Activated CD4-positive, alpha-beta T cell treated with anti-CD3 and anti-CD28 coated beads, Interleukin-2, amount 10 ng/mL, durations not matched to agents 24 days and 14 days (primary cell): Measurements from ENCODE around the gene ABTB1. TPM values are rescaled to one million over a fixed set of nuclear protein-coding genes. Genes with fewer than 3 reads are reported as not detected.
A peak's percentile ranks its signal among the peaks of the same experiment; 100 is the strongest.
"Not testable (repeated sequence)": the region's sequence is repeated elsewhere in the genome, so short reads cannot be mapped to it uniquely, and the experiment has no call there.

Source experiments
- DNase-seq: peaks from one replicate; pipeline ENCODE4 v3.0.0; 2022
- H3K27ac Mint-ChIP-seq: one replicate; pipeline ENCODE4 v1.8.0; 2022; ENCODE audit warnings: mild to moderate bottlenecking, mixed read lengths
- H3K27me3 Mint-ChIP-seq: one replicate; pipeline ENCODE4 v1.8.0; 2022; ENCODE audit warnings: mixed read lengths
- H3K36me3 Mint-ChIP-seq: one replicate; pipeline ENCODE4 v1.8.0; 2022; ENCODE audit warnings: low read depth, mild to moderate bottlenecking, mixed read lengths
- H3K4me1 Mint-ChIP-seq: one replicate; pipeline ENCODE4 v1.8.0; 2021; ENCODE audit warnings: mixed read lengths
- H3K4me3 Mint-ChIP-seq: one replicate; pipeline ENCODE4 v1.8.0; 2022; ENCODE audit warnings: mild to moderate bottlenecking, moderate library complexity, mixed read lengths
- H3K9me3 Mint-ChIP-seq: one replicate; pipeline ENCODE4 v1.8.0; 2021; ENCODE audit warnings: mixed read lengths
- intact Hi-C: fragments of 100-400 bp; cut with micrococcal nuclease; formaldehyde crosslinking; loops from one replicate; pipeline ENCODE4 v1.15.1; 2023
- total RNA-seq: library from RNA; stranded (reverse); gene quantifications from 2 replicates; pipeline ENCODE4 v1.2.3, GENCODE V29; 2022

The ABTB1 gene
- total RNA-seq, 1 donor from 2014 or later: 8.0 TPM

DNA sequence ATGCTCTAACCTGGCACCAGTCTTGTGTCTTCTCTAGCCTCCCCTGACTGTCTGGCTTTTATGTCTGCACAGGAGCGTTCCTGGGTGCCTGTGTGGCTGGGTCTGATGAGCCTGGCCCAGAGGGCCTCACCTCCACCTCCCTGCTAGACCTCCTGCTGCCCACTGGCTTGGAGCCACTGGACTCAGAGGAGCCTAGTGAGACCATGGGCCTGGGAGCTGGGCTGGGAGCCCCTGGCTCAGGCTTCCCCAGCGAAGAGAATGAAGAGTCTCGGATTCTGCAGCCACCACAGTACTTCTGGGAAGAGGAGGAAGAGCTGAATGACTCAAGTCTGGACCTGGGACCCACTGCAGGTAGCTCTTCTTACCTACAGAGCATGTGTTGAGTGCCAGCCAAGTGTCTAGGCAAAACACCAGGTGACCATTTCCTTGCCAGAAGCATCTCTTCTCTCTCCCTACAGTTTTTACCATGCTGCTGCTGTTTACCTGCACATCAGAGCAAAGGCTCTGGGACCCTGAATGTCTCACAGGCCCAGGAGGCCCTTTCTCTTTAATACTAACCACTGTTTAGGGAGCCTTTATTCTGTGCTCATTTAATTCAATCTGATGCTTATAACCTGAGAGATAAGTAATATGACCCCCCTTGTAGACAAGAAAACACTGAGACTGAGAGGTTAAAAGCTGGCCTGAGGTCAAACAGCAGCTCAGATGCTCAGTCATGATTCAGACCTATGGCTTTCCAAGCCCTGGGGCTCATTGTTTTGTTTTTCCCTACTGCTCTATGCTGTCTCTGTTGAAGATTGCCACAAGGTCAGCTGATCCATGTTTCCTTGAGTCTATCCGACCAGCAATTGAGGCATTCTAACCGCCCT, 33.3 kb upstream of the ABTB1 start:
- Mint-ChIP-seq H3K36me3 (no peaks in the 10 kb centered on the region), H3K9me3 (no peaks in the 10 kb centered on the region), H3K4me1 (peaks cover 7% of the 10 kb centered on the region), H3K4me3 (no peak overlapping the region), H3K27me3 (peaks cover 7% of the 10 kb centered on the region), H3K27ac (no peak overlapping the region)
- no peak for DNase-seq
- intact Hi-C loops: loop anchor here (5.0 kb wide), 1 partner anchor 193 kb away; no protein-coding TSS in a partner anchor

DNA sequence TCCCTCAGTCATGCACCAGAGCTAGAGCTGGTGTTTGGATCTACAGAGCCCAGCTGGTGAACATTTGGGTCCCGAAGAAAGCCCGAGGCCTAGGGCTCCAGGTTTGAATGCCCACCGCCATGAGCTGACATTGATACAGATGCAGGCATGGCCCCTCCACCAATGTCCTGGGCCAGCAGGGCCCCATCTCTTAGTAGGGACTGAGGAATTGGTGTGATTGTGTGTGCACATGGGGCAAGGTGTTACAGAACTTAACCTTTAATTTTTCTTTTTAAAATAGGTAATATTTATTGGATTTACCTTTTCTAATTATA, 32.8 kb upstream of the ABTB1 start:
- intact Hi-C loops: no loop called here
- no peaks in the 10 kb centered on the region for H3K9me3 Mint-ChIP-seq
- no peak overlapping the region for H3K4me3 Mint-ChIP-seq
- no peak for DNase-seq
- H3K27ac Mint-ChIP-seq: no peak overlapping the region
- H3K27me3 Mint-ChIP-seq: peaks cover 3% of the 10 kb centered on the region
- H3K4me1 Mint-ChIP-seq: peaks cover 7% of the 10 kb centered on the region
- H3K36me3 Mint-ChIP-seq: no peaks in the 10 kb centered on the region

DNA sequence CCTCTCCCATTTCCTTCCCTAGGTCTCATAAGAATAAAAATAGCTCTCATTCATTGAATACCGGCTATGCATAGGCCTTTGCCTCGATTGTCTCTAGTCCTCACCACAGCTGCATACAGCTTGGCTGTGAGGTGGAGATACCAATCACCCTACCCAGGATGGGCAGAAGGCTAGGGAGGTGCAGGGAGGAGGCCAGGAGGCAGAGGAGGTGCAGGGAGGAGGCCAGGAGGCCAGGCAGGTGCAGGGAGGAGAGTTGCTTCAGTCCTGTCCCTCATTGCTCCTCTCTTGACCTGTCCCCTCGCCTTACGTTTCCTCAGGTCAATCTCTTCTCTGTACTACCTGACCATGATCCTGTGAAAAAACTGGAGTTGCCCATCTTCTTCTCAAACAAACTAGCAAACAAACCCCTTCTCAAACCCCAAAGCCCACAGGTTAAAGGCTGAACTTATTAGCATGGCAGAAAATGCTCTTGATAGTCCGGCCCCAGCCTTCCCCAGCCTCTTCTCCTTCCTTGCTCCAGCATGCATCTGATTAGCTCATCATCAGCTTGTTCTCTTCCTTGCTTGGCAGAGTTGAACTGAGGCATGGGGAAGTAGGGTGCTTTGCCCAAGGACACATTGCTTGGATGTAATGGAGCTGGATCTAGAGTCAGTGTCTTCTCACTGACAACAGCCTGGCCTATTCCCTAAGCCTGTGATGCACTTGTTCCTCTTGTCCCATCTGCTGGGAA, 27.9 kb upstream of the ABTB1 start:
- H3K27ac Mint-ChIP-seq: no peak overlapping the region

DNA sequence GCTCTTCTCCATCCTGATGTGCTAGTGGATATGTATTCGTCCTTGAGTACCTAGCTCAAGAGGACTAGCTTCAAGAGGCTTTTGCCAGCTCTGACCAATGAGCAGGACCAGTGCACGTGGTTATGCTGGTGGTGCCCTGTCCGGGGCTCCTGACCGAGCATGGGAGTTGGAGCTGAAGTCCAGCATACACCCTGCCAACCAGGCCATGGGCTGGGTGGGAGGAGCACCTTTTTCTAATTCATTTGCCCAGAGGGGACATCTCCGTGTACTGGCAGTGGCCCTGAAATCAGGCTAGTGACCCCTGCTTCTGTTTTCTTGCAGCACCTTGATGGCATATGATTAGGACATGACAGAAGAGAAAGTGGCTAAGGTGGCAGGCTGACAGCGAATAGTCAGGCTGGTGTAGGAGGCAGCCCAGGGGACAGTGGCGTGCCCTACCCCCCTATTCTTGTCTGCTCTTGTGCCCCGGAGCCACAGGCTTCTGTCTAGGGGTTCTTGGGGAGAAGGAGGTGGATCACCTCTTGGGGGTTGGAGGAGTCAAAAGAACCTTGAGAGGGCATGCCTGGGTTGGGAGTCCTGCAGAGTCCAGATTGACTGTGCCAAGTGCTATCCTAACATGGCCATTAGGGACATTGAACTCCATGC, 27.3 kb upstream of the ABTB1 start:
- Mint-ChIP-seq H3K4me1 (no peaks in the 10 kb centered on the region), H3K27me3 (peaks cover 2% of the 10 kb centered on the region)

More for the DNA sequence above, 27.9 kb upstream of the ABTB1 start:
- no peak overlapping the region for H3K4me3 Mint-ChIP-seq
- no peaks in the 10 kb centered on the region for H3K36me3 Mint-ChIP-seq
- H3K27me3 Mint-ChIP-seq: peaks cover 2% of the 10 kb centered on the region
- intact Hi-C loops: no loop called here
- H3K9me3 Mint-ChIP-seq: no peaks in the 10 kb centered on the region
- no peaks in the 10 kb centered on the region for H3K4me1 Mint-ChIP-seq
- no peak for DNase-seq

DNA sequence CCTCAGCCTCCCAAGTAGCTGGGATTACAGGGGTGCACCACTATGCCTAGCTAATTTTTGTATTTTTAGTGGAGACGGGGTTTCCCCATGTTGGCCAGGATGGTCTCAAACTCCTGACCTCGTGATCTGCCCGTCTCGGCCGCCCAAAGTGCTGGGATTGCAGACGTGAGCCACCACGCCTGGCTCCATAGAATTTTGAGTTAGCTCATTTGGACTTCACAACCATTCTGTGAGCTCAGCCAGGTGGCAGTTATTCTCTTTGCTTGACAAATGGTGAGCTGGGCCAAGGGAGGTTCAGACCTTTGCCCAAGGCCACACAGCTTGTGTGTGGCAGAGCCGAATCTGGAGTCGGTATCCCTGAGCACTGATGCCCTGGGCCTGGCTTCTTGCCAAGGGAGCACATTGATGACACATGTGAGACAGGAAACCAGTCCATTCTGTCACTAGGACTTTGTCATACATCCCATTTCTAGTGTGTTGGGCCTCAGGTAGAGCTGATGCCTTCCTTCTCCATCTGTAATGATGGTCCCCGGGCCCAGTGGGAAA, 26.2 kb upstream of the ABTB1 start:
- no peaks in the 10 kb centered on the region for H3K4me1 Mint-ChIP-seq
- H3K36me3 Mint-ChIP-seq: no peaks in the 10 kb centered on the region
- H3K27me3 Mint-ChIP-seq: peaks cover 2% of the 10 kb centered on the region
- intact Hi-C loops: no loop called here
- DNase-seq: no peak
- H3K4me3 Mint-ChIP-seq: no peak overlapping the region
- no peak overlapping the region for H3K27ac Mint-ChIP-seq
- no peaks in the 10 kb centered on the region for H3K9me3 Mint-ChIP-seq

More for the DNA sequence above, 27.3 kb upstream of the ABTB1 start:
- no peak overlapping the region for H3K4me3 Mint-ChIP-seq
- H3K36me3 Mint-ChIP-seq: no peaks in the 10 kb centered on the region
- no peak for DNase-seq
- no peak overlapping the region for H3K27ac Mint-ChIP-seq
- intact Hi-C loops: no loop called here
- H3K9me3 Mint-ChIP-seq: no peaks in the 10 kb centered on the region

DNA sequence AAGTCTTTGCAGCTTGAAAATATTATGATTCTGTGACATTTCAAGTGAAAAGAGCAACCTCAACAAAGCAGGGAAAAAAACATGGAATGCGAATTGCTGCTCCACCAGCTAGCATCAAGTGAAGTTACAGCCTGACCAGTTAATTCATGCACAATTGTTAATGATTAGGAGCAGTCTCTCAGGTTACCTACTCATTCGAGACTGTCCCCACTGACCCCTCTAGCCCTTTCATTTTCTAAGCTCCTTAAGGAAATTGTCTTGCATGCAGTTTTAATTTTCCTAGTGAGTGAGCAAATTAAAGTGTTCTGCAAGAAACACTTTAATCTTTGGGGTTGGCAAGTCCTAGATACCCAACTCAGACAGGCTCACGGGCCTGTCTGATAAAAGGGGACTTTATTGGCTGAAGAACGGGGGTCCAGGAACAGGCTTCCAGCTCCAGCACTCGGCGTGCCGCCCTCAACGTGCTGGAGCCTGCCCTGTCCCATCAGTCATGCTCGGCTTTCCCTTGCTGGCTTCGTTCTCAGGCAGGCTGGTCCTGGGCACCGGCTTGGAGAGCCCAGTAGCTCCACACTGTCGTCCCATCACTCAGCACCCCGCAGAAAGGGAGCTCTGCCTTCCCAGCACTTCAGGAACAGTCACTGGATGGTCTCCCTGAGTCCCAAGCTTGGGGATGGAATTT, 25.4 kb upstream of the ABTB1 start:
- DNase-seq: no peak
- intact Hi-C loops: no loop called here
- Mint-ChIP-seq H3K9me3 (no peaks in the 10 kb centered on the region), H3K4me1 (no peaks in the 10 kb centered on the region), H3K27me3 (peaks cover under 1% of the 10 kb centered on the region), H3K27ac (no peak overlapping the region), H3K4me3 (no peak overlapping the region), H3K36me3 (no peaks in the 10 kb centered on the region)

DNA sequence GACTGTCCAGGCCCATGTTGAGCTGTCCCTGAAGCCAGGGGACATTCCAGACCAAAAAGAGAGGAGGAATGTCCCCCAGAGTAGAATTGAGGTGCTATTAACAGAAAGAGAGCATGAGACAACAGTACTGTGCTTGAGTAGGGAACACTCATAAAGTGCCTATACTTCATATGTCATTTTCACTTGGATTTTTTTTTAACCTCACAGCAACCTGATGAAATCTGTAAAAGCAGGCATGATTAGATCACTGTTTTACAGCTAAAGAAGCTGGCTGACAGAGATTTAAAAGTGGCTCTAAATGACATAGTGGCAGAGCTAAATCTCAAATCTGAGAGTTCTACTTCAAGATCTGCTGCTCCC, 24.9 kb upstream of the ABTB1 start:
- Mint-ChIP-seq H3K36me3 (no peaks in the 10 kb centered on the region), H3K4me3 (no peak overlapping the region), H3K4me1 (no peaks in the 10 kb centered on the region), H3K27me3 (no peaks in the 10 kb centered on the region), H3K9me3 (no peaks in the 10 kb centered on the region), H3K27ac (no peak overlapping the region)
- intact Hi-C loops: no loop called here
- no peak for DNase-seq

DNA sequence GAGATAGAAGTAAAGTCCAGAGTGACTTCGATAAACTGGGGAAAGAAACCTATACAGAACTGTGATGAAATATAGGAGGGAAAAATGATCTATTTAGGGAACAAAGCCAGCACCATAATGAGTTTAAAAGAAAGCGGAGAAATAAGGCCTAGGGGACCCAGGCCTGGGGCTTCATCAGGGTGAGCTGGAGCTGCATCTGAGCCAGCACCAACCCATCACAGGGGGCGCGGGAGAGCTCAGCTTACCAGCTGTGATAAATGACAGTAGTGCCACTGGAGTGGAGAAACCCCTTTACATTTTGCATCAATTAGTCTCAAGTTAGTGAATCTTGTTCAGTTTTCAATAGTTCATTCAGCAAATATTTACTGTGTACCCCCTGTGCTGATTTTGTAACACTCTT, 22.5 kb upstream of the ABTB1 start:
- no peak for DNase-seq
- Mint-ChIP-seq H3K36me3 (no peaks in the 10 kb centered on the region), H3K4me1 (no peaks in the 10 kb centered on the region), H3K9me3 (no peaks in the 10 kb centered on the region), H3K27ac (no peak overlapping the region), H3K27me3 (peaks cover 2% of the 10 kb centered on the region), H3K4me3 (no peak overlapping the region)
- intact Hi-C loops: no loop called here

DNA sequence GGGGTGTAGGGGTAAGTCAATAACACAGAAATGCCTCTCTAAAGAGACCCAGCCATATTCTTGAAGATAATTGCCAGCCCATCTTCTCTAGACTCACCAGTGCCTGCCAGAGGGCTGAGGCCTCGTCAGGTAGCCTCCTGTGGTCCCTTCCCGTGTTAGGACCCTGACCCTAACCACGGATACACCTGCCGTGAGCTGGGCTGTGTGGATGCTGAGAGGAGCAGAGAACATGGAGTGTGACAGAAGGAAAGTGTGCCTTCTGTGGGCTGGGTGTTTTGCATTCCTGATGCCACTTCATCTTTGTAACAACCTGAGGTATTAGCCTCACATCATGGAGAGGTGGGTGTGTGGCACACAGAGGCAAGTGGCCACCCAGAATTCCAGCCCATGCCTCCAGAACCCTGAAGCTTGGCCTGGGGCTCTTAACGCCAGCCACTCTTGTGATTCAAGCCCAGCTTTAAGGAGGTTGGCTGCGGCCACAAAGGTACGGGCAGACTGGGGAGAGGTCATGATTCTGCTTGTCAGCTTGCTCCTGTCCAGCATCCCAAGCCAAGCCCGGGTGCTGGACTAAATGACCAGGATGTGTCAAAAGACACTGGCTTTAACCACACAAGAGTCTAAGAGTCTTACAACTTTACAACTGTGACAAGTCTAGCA, 21.1 kb upstream of the ABTB1 start:
- Mint-ChIP-seq H3K4me1 (no peaks in the 10 kb centered on the region), H3K27ac (no peak overlapping the region), H3K36me3 (no peaks in the 10 kb centered on the region), H3K4me3 (no peak overlapping the region), H3K9me3 (no peaks in the 10 kb centered on the region), H3K27me3 (peaks cover 5% of the 10 kb centered on the region)
- intact Hi-C loops: loop anchor here (1.0 to 2.0 kb wide), 2 partner anchors 181 to 320 kb away; no protein-coding TSS in a partner anchor
- DNase-seq: no peak

DNA sequence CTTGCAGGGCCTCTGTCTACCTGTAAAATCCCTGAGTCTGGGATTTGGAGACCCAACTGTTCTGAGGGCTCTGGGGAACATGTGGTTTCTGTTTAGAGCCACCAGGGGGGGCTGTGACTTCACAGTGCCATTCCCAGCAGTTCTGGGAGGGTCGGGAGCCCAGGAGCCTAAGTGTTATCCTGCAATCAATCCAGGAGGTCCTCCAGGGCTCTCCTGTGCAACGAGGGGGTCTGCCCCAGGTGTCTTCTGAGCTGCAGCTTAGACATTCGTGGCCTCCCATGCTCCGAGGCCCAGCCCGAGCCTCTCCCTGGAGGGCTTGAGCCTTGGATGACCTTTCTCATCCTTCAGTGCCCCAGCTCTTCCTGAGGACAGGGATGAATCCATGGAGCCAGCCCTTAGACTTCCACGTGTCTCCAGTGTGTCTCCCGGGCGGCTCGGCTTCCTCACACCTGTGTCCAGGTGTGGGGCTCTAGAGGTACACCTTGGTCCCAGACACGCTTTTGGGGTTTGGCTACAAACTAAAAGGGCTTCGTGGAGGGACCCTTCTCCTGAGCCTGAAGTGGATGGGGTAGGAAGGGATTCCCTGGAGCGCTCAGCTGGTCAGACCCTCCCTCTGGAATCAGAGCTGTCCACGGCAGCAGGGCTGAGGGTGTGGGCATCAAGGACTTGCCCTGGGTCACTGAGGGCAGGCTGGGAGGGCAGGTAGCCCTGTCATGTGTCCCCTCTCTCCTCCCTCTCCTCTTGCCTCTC, 20.3 kb upstream of the ABTB1 start:
- Mint-ChIP-seq H3K4me3 (no peak overlapping the region), H3K36me3 (no peaks in the 10 kb centered on the region), H3K27ac (no peak overlapping the region), H3K27me3 (peaks cover 6% of the 10 kb centered on the region), H3K4me1 (no peaks in the 10 kb centered on the region), H3K9me3 (no peaks in the 10 kb centered on the region)
- intact Hi-C loops: loop anchor here (1.0 to 2.0 kb wide), 2 partner anchors 180 to 319 kb away; no protein-coding TSS in a partner anchor
- peak; percentile 76 for DNase-seq

DNA sequence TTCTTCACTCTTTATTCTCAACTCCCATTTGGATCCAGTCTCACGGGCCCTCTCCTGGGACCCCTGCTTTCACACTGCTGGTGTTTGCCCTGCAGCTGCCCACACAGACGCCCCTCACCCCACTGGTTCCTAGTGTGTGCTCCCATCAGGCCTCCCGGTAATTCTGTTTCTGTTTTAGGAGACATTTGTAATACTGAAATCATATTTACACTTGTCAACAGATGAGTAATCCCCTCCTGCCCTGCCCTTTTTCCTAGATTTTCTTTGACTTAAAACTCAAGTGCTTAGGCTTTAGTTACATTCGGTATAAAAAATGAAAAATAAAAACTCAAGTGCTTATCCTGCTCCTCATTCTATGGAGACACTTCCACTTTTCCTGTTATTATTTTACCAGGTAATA, 18.4 kb upstream of the ABTB1 start:
- intact Hi-C loops: no loop called here
- Mint-ChIP-seq H3K27ac (no peak overlapping the region), H3K9me3 (no peaks in the 10 kb centered on the region), H3K4me1 (no peaks in the 10 kb centered on the region), H3K36me3 (no peaks in the 10 kb centered on the region), H3K27me3 (peaks cover 17% of the 10 kb centered on the region), H3K4me3 (no peak overlapping the region)
- no peak for DNase-seq

DNA sequence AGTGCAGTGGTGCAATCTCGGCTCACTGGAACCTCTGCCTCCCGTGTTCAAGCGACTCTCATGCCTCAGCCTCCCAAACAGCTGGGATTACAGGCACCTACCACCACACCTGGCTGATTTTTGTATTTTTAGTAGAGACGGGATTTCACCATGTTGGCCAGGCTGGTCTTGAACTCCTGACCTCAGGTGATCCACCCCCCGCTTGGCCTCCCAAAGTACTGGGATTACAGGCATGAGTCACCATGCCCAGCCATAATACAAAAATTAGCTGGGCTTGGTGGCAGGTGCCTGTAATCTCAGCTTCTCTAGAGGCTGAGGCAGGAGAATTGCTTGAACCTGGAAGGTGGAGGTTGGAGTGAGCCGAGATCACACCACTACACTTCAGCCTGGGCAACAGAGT, 17.8 kb upstream of the ABTB1 start:
- H3K27ac Mint-ChIP-seq, DNase-seq, H3K4me1 Mint-ChIP-seq, H3K36me3 Mint-ChIP-seq, H3K9me3 Mint-ChIP-seq, intact Hi-C loops, H3K4me3 Mint-ChIP-seq: not testable (repeated sequence)
- peaks cover 17% of the 10 kb centered on the region for H3K27me3 Mint-ChIP-seq

DNA sequence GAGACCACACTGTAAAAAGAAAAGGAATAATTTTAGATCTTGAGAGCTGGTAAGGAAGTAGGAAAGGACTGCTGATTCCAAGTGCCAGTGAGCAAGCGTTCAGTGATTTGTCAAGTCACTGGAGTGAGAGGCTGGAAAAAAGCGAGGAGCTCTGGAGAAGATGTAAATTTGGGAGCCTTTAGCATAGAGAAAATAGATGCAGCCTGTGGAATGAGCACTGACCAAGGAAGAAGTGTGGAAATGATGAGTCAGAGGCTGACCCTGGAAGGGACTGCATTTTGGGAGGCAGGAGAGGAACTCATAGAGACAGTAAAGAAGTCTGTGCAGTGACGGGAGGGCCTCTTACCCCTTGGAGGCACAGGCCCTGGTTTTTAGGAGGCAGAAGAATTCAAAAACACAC, 17.1 kb upstream of the ABTB1 start:
- no peaks in the 10 kb centered on the region for H3K4me1 Mint-ChIP-seq
- H3K9me3 Mint-ChIP-seq: no peaks in the 10 kb centered on the region
- no peaks in the 10 kb centered on the region for H3K36me3 Mint-ChIP-seq

More for the DNA sequence above, 17.1 kb upstream of the ABTB1 start:
- no peak overlapping the region for H3K27ac Mint-ChIP-seq
- intact Hi-C loops: no loop called here
- no peak for DNase-seq
- H3K4me3 Mint-ChIP-seq: no peak overlapping the region
- peaks cover 17% of the 10 kb centered on the region for H3K27me3 Mint-ChIP-seq
